SK-N-SH (cell line): ENCODE measurements around the gene MALT1. TPM values are rescaled to one million over a fixed set of nuclear protein-coding genes. Genes with fewer than 3 reads are reported as not detected.

Source experiments
- CTCF ChIA-PET: fragments of 300-600, 350-600 bp; formaldehyde crosslinking; extraction: SDS; loops from one replicate; lab custom pipeline; 2021; lab: Yijun Ruan, JAX
- POLR2A ChIA-PET: fragments of 350-600 bp; sonication (Branson Sonifier 250); formaldehyde crosslinking; extraction: SDS; loops from one replicate; lab custom pipeline; 2020; ENCODE audit warnings: antibody characterized with exemption, inconsistent platforms; lab: Yijun Ruan, JAX
- DNase-seq: peaks from one replicate; pipeline ENCODE4 v3.0.0; 2012
- H2AFZ ChIP-seq: fragments of 200-600 bp; sonication (generic); 2 replicates; pipeline ENCODE4 v1.8.1; 2016; ENCODE audit warnings: antibody characterized with exemption, mild to moderate bottlenecking, low read depth
- H3F3A ChIP-seq: fragments of 200-600 bp; sonication (generic); replicated peaks from 2 replicates; pipeline ENCODE3; 2016; ENCODE audit warnings: antibody characterized with exemption, mild to moderate bottlenecking; ENCODE audit not compliant: insufficient read depth
- H3K27ac ChIP-seq, 2 experiments: fragments of 200-500 bp in 1 of 2; fragments of 200-600 bp in 1 of 2; sonication (Bioruptor generic) in 1 of 2; sonication (generic), shearing (Covaris generic) in 1 of 2; 2 replicates each; pipeline versions ENCODE4 v1.5.1 to v1.6.1; 2014 to 2016; ENCODE audit warnings: low read depth in 2 of 2, inconsistent platforms in 1 of 2, low read length in 1 of 2, mild to moderate bottlenecking in 1 of 2, mixed read lengths in 1 of 2
- H3K27me3 ChIP-seq: fragments of 200-600 bp; sonication (generic), shearing (Covaris generic); 2 replicates; pipeline ENCODE4 v1.6.1; 2016; ENCODE audit warnings: mixed run types; ENCODE audit not compliant: insufficient read depth
- H3K36me3 ChIP-seq, 2 experiments: fragments of 200-500 bp in 1 of 2; fragments of 200-600 bp in 1 of 2; sonication (Bioruptor generic) in 1 of 2; sonication (generic) in 1 of 2; replicated peaks in 1 of 2; 2 replicates each; pipeline versions ENCODE3 to v1.5.1; 2014 to 2016; ENCODE audit warnings: low read length in 1 of 2, mild to moderate bottlenecking in 1 of 2; ENCODE audit not compliant: insufficient read depth in 2 of 2, control insufficient read depth in 1 of 2
- H3K4me1 ChIP-seq, 2 experiments: fragments of 200-500 bp in 1 of 2; fragments of 200-600 bp in 1 of 2; sonication (Bioruptor generic) in 1 of 2; sonication (generic), shearing (Covaris generic) in 1 of 2; 2 replicates each; pipeline versions ENCODE4 v1.5.1 to v1.6.1; 2014 to 2016; ENCODE audit warnings: low read depth in 1 of 2, low read length in 1 of 2, mixed run types in 1 of 2; ENCODE audit not compliant: insufficient read depth in 2 of 2, control insufficient read depth in 1 of 2
- H3K4me2 ChIP-seq: fragments of 200-600 bp; sonication (generic), shearing (Covaris generic); 2 replicates; pipeline ENCODE4 v1.6.1; 2017; ENCODE audit warnings: mixed run types
- H3K4me3 ChIP-seq, 2 experiments: fragments of 200-500 bp in 1 of 2; fragments of 200-600 bp in 1 of 2; sonication (Bioruptor generic) in 1 of 2; sonication (generic), shearing (Covaris generic) in 1 of 2; 2 replicates each; pipeline versions ENCODE4 v1.5.1 to v1.8.1; 2014 to 2016; ENCODE audit warnings: low read depth in 2 of 2, inconsistent platforms in 1 of 2, low read length in 1 of 2, mild to moderate bottlenecking in 1 of 2, mixed read lengths in 1 of 2, moderate library complexity in 1 of 2
- H3K79me2 ChIP-seq: fragments of 200-600 bp; sonication (generic); 2 replicates; pipeline ENCODE4 v1.8.1; 2017; ENCODE audit warnings: mild to moderate bottlenecking; ENCODE audit not compliant: insufficient read depth
- H3K9ac ChIP-seq: fragments of 200-600 bp; sonication (generic); 2 replicates; pipeline ENCODE4 v1.6.1; 2017; ENCODE audit warnings: mixed run types
- H3K9me2 ChIP-seq: fragments of 200-600 bp; sonication (generic); 2 replicates; pipeline ENCODE4 v1.6.1; 2017; ENCODE audit warnings: mixed run types
- H3K9me3 ChIP-seq: fragments of 200-600 bp; sonication (generic); 2 replicates; pipeline ENCODE4 v1.6.1; 2017; ENCODE audit warnings: mixed run types, mild to moderate bottlenecking, moderate library complexity
- H4K20me1 ChIP-seq: fragments of 200-600 bp; sonication (generic); 2 replicates; pipeline ENCODE4 v1.6.1; 2017; ENCODE audit warnings: mild to moderate bottlenecking, mixed run types; ENCODE audit not compliant: insufficient read depth
- ELF1 ChIP-seq: IDR thresholded peaks from 2 replicates; pipeline ENCODE4 v1.4.0; 2012
- FOXJ3 ChIP-seq: sonication (generic); formaldehyde crosslinking; IDR thresholded peaks from 2 replicates; pipeline ENCODE4 v1.5.1; 2020; ENCODE audit warnings: mild to moderate bottlenecking, missing genetic modification reagents
- FOXM1 ChIP-seq: IDR thresholded peaks from 2 replicates; pipeline ENCODE4 v1.4.0; 2012; ENCODE audit warnings: low read depth, mild to moderate bottlenecking
- GABPA ChIP-seq: IDR thresholded peaks from 2 replicates; pipeline ENCODE4 v1.4.0; 2012; ENCODE audit warnings: low read depth, mild to moderate bottlenecking
- GATA2 ChIP-seq: sonication (generic); formaldehyde crosslinking; IDR thresholded peaks from 2 replicates; pipeline ENCODE4 v1.5.0; 2020; ENCODE audit warnings: mild to moderate bottlenecking, missing genetic modification reagents
- JUND ChIP-seq: IDR thresholded peaks from 2 replicates; pipeline ENCODE4 v1.4.0; 2012
- POLR2AphosphoS5 ChIP-seq: IDR thresholded peaks from 2 replicates; pipeline ENCODE4 v1.6.1; 2012; ENCODE audit warnings: low read depth, low read length
- RAD21 ChIP-seq: IDR thresholded peaks from 2 replicates; pipeline ENCODE4 v1.6.1; 2012; ENCODE audit warnings: mild to moderate bottlenecking, low read length
- SIN3A ChIP-seq: IDR thresholded peaks from 2 replicates; pipeline ENCODE4 v1.6.1; 2012; ENCODE audit warnings: low read depth, mild to moderate bottlenecking, low read length, moderate library complexity, borderline replicate concordance
- TCF12 ChIP-seq: IDR thresholded peaks from 2 replicates; pipeline ENCODE4 v1.4.0; 2012
- TEAD4 ChIP-seq: IDR thresholded peaks from 2 replicates; pipeline ENCODE4 v1.4.0; 2012; ENCODE audit warnings: mild to moderate bottlenecking, borderline replicate concordance; ENCODE audit not compliant: insufficient read depth
- WGBS: methylation state at CpG from one replicate; pipeline ENCODE4 v1.1.6; 2017; ENCODE audit warnings: low lambda C conversion rate; 5-methylcytosine and 5-hydroxymethylcytosine counted together
- polyA plus RNA-seq, 3 experiments: library from polyadenylated mRNA; depleted of rRNA; stranded (reverse); fragments of >200 nt; gene quantifications; 2 replicates each; pipeline ENCODE4 v1.2.3, GENCODE V29; 2012
- TF ChIP-seq, protein P1 (sequence below): IDR thresholded peaks from 2 replicates; pipeline ENCODE4 v1.4.0; 2012; ENCODE audit warnings: low read depth
- TF ChIP-seq, protein P2 (sequence below): IDR thresholded peaks from 2 replicates; pipeline ENCODE4 v1.4.0; 2012; ENCODE audit warnings: low read depth, borderline replicate concordance
- TF ChIP-seq, protein P3 (sequence below): IDR thresholded peaks from 2 replicates; pipeline ENCODE4 v1.6.1; 2012; ENCODE audit warnings: mild to moderate bottlenecking, low read depth, low read length, moderate library complexity
- TF ChIP-seq, protein P4 (sequence below): IDR thresholded peaks from 2 replicates; pipeline ENCODE4; 2012

MALT1 gene
- polyA plus RNA-seq, 1 of the 3 experiments (the other 2 are of a cell fraction), result 6.6 TPM

DNA sequence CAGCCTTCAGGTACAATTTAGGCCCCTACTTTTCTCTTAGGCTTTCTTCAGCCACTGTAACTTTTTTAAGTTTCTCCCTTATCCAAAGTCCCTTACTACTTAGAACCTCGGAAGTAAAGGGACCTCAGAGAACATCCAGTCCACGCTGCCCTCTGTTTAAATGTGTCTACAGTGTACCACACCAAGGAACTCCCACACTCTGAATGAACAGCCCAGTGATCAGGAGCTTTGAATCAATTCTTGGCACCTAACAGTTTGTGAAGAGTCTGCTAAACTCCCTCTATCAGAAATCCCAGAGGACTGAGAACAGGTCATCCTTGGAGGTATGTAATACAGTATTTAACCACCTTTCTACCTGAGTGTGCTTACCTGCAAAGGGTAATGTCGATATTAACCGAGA, 11.6 kb upstream of the MALT1 start:
- H3K9me2 ChIP-seq, result no peaks in the 10 kb centered on the region
- no peak overlapping the region for H3K4me3 ChIP-seq
- no peak overlapping the region for H3K9ac ChIP-seq
- H4K20me1 ChIP-seq, result no peaks in the 10 kb centered on the region
- no peak overlapping the region for H2AFZ ChIP-seq
- POLR2A ChIA-PET, result no interaction called here
- no peaks in the 10 kb centered on the region for H3F3A ChIP-seq
- H3K4me1 ChIP-seq, result no peaks in the 10 kb centered on the region; a peak in 1 of 4 replicates
- H3K9me3 ChIP-seq, result no peaks in the 10 kb centered on the region
- H3K36me3 ChIP-seq, result no peaks in the 10 kb centered on the region
- no peaks in the 10 kb centered on the region for H3K79me2 ChIP-seq
- H3K27me3 ChIP-seq, result no peaks in the 10 kb centered on the region
- CTCF ChIA-PET, result interaction anchor here (1.3 kb wide), 1 partner anchor 12 kb away, joined by 3 read pairs; the partner anchor contains the start of gene MALT1
- no peak for DNase-seq
- no peak for TF ChIP-seq JUND
- TF ChIP-seq, protein P1, sequence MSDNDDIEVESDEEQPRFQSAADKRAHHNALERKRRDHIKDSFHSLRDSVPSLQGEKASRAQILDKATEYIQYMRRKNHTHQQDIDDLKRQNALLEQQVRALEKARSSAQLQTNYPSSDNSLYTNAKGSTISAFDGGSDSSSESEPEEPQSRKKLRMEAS, result no peak
- no peak for TF ChIP-seq TCF12
- TF ChIP-seq FOXM1, result no peak
- TF ChIP-seq, protein P2, sequence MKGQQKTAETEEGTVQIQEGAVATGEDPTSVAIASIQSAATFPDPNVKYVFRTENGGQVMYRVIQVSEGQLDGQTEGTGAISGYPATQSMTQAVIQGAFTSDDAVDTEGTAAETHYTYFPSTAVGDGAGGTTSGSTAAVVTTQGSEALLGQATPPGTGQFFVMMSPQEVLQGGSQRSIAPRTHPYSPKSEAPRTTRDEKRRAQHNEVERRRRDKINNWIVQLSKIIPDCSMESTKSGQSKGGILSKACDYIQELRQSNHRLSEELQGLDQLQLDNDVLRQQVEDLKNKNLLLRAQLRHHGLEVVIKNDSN, result no peak
- TF ChIP-seq, protein P3, sequence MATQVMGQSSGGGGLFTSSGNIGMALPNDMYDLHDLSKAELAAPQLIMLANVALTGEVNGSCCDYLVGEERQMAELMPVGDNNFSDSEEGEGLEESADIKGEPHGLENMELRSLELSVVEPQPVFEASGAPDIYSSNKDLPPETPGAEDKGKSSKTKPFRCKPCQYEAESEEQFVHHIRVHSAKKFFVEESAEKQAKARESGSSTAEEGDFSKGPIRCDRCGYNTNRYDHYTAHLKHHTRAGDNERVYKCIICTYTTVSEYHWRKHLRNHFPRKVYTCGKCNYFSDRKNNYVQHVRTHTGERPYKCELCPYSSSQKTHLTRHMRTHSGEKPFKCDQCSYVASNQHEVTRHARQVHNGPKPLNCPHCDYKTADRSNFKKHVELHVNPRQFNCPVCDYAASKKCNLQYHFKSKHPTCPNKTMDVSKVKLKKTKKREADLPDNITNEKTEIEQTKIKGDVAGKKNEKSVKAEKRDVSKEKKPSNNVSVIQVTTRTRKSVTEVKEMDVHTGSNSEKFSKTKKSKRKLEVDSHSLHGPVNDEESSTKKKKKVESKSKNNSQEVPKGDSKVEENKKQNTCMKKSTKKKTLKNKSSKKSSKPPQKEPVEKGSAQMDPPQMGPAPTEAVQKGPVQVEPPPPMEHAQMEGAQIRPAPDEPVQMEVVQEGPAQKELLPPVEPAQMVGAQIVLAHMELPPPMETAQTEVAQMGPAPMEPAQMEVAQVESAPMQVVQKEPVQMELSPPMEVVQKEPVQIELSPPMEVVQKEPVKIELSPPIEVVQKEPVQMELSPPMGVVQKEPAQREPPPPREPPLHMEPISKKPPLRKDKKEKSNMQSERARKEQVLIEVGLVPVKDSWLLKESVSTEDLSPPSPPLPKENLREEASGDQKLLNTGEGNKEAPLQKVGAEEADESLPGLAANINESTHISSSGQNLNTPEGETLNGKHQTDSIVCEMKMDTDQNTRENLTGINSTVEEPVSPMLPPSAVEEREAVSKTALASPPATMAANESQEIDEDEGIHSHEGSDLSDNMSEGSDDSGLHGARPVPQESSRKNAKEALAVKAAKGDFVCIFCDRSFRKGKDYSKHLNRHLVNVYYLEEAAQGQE, result no peak
- no peak for TF ChIP-seq TEAD4
- TF ChIP-seq ELF1, result no peak
- no peak for TF ChIP-seq GATA2 (CRISPR knock-in tag)
- TF ChIP-seq FOXJ3 (CRISPR knock-in tag), result no peak
- TF ChIP-seq RAD21, result no peak
- no peak for TF ChIP-seq GABPA
- no peak for TF ChIP-seq POLR2AphosphoS5
- TF ChIP-seq, protein P4, sequence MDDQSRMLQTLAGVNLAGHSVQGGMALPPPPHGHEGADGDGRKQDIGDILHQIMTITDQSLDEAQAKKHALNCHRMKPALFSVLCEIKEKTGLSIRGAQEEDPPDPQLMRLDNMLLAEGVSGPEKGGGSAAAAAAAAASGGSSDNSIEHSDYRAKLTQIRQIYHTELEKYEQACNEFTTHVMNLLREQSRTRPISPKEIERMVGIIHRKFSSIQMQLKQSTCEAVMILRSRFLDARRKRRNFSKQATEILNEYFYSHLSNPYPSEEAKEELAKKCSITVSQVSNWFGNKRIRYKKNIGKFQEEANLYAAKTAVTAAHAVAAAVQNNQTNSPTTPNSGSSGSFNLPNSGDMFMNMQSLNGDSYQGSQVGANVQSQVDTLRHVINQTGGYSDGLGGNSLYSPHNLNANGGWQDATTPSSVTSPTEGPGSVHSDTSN, result no peak
- no peak for TF ChIP-seq SIN3A
- WGBS, result 87% methylated on average over 4 of the region's 4 CpGs
- H3K27ac ChIP-seq, result no peak overlapping the region
- H3K4me2 ChIP-seq, result no peak overlapping the region
